Naive B cell (primary cell): ENCODE results near the gene TRPM1. TPM values are rescaled to one million over a fixed set of nuclear protein-coding genes. Genes with fewer than 3 reads are reported as not detected.
A peak's percentile ranks its signal among the peaks of the same experiment; 100 is the strongest.

Source experiments
- ATAC-seq, 2 donors: fragments of 150-1000 bp; cut with Tn5 transposase; 2 replicates each; pipeline ENCODE4 v1.10.0; 2021; ENCODE audit warnings: low read depth in 2 of 2, mild to moderate bottlenecking in 2 of 2, moderate library complexity in 2 of 2
- DNase-seq: peaks from one replicate; pipeline ENCODE4 v3.0.0; 2022
- H3K27ac Mint-ChIP-seq, 6 donors: one replicate each; pipeline ENCODE4 v1.8.0; 2020 to 2022; ENCODE audit warnings: mild to moderate bottlenecking in 6 of 6, mixed read lengths in 6 of 6, moderate library complexity in 5 of 6, inconsistent platforms in 2 of 6
- H3K27me3 Mint-ChIP-seq, 3 donors: one replicate each; pipeline ENCODE4 v1.8.0; 2021 to 2022; ENCODE audit warnings: mixed read lengths in 3 of 3, mild to moderate bottlenecking in 1 of 3
- H3K36me3 Mint-ChIP-seq, 2 donors: one replicate each; pipeline ENCODE4 v1.8.0; 2020 to 2022; ENCODE audit warnings: mixed read lengths in 2 of 2, inconsistent platforms in 1 of 2, mild to moderate bottlenecking in 1 of 2
- H3K4me1 Mint-ChIP-seq, 3 donors: one replicate each; pipeline ENCODE4 v1.8.0; 2020 to 2022; ENCODE audit warnings: mixed read lengths in 3 of 3, inconsistent platforms in 1 of 3, mild to moderate bottlenecking in 1 of 3, moderate library complexity in 1 of 3
- H3K4me3 Mint-ChIP-seq, 8 donors: one replicate each; pipeline ENCODE4 v1.8.0; 2020 to 2022; ENCODE audit warnings: mild to moderate bottlenecking in 8 of 8, mixed read lengths in 8 of 8, moderate library complexity in 8 of 8, inconsistent platforms in 2 of 8
- H3K9me3 Mint-ChIP-seq, 7 donors: one replicate each; pipeline ENCODE4 v1.8.0; 2020 to 2022; ENCODE audit warnings: mixed read lengths in 7 of 7, mild to moderate bottlenecking in 5 of 7, inconsistent platforms in 2 of 7, moderate library complexity in 1 of 7
- polyA plus RNA-seq, 6 donors: library from polyadenylated mRNA; unstranded; fragments of 300-500 nt; fragmentation: Illumina TruSeq; gene quantifications; one replicate each; pipeline ENCODE4 v1.2.3, GENCODE V29; 2021; ENCODE audit warnings: low read depth in 6 of 6

Gene TRPM1
- polyA plus RNA-seq, 6 donors from 2014 or later = 0.05 to 0.12 (median 0.09) TPM; not detected in 2

DNA sequence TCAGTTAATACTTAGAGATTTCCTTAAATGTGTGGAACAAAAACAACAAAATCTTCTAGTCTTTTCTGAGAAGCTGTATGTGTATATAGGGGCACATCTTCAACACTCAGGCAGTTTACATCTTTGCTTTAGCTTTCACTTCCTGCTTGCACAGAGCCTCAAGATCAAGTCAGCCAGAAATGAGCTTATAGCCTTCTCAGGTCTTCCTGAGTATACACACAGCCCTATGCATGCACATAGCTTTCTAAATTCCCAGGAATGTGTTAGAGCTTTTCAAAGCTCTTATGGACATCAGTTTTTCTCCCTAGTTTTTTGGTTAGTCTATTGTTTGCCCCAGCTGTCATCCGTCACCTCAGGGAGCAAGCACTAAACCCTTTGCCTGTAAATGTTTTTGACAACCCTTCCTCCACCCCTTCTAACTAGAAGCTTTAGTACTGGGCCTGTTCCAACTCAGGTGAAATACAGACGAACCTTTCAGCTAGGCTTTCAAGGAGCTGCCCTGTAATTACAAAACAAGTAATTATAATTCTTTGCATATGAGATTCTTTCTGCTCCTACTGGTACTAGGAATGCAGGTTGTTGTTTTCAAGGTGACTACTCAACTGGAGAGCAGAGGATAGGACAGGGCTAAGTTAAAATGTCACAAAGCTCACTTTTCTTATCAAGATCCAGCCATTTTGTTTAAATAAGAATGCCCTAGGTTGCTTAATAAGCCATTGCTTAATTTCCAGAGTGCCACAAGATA lies 87.5 kb downstream of the TRPM1 start:
- H3K9me3 Mint-ChIP-seq = peaks cover 10 to 34% (median 21%) of the 10 kb centered on the region in 7 donors
- H3K27me3 Mint-ChIP-seq = no peaks in the 10 kb centered on the region
- DNase-seq (peak; percentile 50), ATAC-seq (peak; percentile 98 to 99)
- peaks cover 43 to 56% (median 43%) of the 10 kb centered on the region in 3 donors for H3K4me1 Mint-ChIP-seq
- H3K4me3 Mint-ChIP-seq = peak overlapping the region; percentile 22 to 80 (median 62)
- H3K27ac Mint-ChIP-seq = peak overlapping the region; percentile 75 to 96 (median 91)
- peaks cover 8 to 34% of the 10 kb centered on the region in 2 donors for H3K36me3 Mint-ChIP-seq

DNA sequence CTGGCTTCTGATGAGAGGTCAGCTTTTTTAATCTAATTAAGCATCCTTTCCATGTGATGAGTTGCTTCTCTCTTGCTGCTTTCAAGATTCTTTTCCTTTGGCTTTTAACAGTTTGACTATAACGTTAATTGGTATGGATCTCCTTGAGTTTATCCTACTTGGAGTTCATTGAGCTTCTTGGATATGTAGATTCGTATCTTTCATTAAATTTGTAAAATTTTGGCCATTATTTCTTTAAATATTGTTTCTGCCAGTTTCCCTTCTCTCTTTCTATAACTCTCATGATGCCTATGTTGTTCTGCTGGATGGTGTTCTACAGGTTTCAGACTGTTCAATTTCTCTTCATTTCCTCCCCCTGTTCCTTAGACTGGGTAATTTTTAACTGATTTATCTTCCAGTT lies 89.1 kb downstream of the TRPM1 start:
- peaks cover 53 to 65% (median 54%) of the 10 kb centered on the region in 3 donors for H3K4me1 Mint-ChIP-seq
- ATAC-seq (no peak), DNase-seq (no peak)
- H3K27ac Mint-ChIP-seq = peak overlapping the region in 1 of 6 donors; percentile 63
- no peaks in the 10 kb centered on the region for H3K27me3 Mint-ChIP-seq
- H3K9me3 Mint-ChIP-seq = peaks cover 10 to 34% (median 21%) of the 10 kb centered on the region in 7 donors
- peaks cover 8 to 34% of the 10 kb centered on the region in 2 donors for H3K36me3 Mint-ChIP-seq
- H3K4me3 Mint-ChIP-seq = no peak overlapping the region

DNA sequence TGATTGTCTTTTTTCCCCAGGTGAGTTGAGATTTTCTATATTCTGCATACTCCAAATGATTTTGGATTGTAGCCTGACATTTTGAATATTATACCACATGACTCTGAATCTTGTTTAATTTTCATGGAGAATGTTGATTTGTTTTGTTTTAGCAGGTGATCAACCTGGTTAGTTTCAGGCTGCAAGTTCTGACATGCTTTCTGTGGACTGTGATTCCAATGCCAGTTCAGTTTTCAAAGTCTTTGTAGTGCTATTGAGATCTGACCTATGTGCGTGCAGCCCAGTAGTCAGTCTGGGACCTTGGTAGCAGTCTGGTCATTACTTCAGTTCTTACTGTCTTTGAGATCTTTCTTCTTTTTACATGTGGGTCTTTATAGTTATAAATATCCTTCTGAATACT lies 91.5 kb downstream of the TRPM1 start:
- Mint-ChIP-seq H3K27me3 (no peaks in the 10 kb centered on the region), H3K4me3 (no peak overlapping the region), H3K9me3 (peaks cover 10 to 34% (median 21%) of the 10 kb centered on the region in 7 donors), H3K36me3 (peaks cover 8 to 34% of the 10 kb centered on the region in 2 donors), H3K4me1 (peaks cover 63 to 79% (median 68%) of the 10 kb centered on the region in 3 donors), H3K27ac (peak overlapping the region in 2 of 6 donors; percentile 38 to 93)
- ATAC-seq (no peak), DNase-seq (no peak)

DNA sequence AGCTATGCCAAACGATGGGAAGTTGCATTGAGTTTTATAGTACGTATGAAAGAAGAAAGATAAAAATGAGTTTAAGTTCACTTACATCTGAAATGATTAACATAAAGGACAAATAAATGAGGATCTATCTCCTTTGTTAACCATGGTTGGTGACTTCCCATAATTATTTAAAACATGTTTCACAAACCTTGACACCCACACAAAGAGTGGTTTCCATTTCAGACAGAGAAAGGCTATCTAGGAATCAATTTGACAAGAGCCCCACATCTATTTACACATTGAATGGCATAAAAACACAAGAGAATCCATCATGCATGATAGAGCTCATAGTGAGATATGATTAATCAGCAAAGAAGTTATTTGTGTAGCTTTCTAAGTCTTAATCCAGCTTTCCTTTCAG lies 95.9 kb downstream of the TRPM1 start:
- Mint-ChIP-seq H3K4me1 (peaks cover 66 to 87% (median 73%) of the 10 kb centered on the region in 3 donors), H3K36me3 (peaks cover 0 to 10% of the 10 kb centered on the region in 2 donors), H3K27me3 (no peaks in the 10 kb centered on the region), H3K4me3 (peak overlapping the region; percentile 15 to 82 (median 72)), H3K27ac (peak overlapping the region; percentile 18 to 94 (median 68)), H3K9me3 (peaks cover 0 to 12% (median 5%) of the 10 kb centered on the region in 7 donors)
- DNase-seq (no peak), ATAC-seq (no peak)

DNA sequence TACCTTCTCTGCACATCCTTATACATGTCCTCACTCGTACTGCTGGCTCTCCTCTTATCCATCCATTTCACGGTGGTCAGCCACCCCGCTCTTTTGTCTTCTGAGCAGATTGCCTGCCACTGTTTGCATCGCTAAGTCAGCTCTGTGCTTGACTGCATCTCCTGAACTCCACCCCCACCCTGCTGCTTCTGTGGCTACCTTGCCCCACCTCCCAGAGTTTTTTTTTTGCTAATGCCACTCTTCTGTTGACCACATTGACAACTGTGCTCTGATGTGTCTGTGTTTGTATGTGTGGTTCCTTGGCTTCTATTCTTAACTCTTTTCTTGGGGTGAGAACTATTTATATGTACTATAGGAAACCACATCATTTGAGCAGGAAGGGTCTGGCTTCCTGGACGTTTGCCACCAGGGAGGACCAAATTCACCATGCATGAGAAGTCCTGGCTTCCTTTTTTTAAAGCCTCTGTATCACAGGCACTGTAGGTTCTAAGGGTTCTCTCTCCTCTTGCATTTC lies 97.2 kb downstream of the TRPM1 start:
- H3K27ac Mint-ChIP-seq = peak overlapping the region; percentile 57 to 96 (median 91)
- H3K4me1 Mint-ChIP-seq = peaks cover 65 to 95% (median 75%) of the 10 kb centered on the region in 3 donors
- ATAC-seq = peak; percentile 84 to 87
- H3K9me3 Mint-ChIP-seq = peaks cover 0 to 4% (median under 1%) of the 10 kb centered on the region in 7 donors
- peaks cover 0 to 3% of the 10 kb centered on the region in 2 donors for H3K36me3 Mint-ChIP-seq
- peak; percentile 70 for DNase-seq
- H3K27me3 Mint-ChIP-seq = no peaks in the 10 kb centered on the region
- H3K4me3 Mint-ChIP-seq = peak overlapping the region; percentile 54 to 96 (median 83)

DNA sequence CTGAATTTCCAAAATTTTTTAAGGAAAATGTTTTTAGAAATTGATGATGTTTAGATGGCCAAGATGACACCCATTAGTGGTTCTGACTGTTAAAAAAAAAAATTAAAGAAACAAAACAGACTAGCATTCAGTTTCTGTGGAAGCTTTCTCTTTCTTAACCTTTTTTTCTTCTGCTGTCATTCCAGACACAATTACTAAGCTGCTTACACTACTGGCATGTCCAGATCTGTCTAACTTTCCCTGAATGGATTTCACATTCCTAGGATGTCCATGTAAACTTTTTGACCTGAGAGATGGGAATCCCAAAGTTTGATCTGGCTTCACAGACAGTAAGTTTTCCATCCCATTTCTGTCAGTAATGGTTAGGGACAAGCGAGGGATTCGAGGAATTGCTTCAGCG lies 99.8 kb downstream of the TRPM1 start:
- Mint-ChIP-seq H3K27ac (peak overlapping the region in 2 of 6 donors; percentile 33 to 47), H3K4me1 (peaks cover 44 to 69% (median 55%) of the 10 kb centered on the region in 3 donors), H3K36me3 (no peaks in the 10 kb centered on the region), H3K27me3 (no peaks in the 10 kb centered on the region), H3K9me3 (peaks cover 0 to 3% (median 0%) of the 10 kb centered on the region in 7 donors), H3K4me3 (peak overlapping the region in 1 of 8 donors; percentile 12)
- no peak for DNase-seq
- ATAC-seq = no peak

DNA sequence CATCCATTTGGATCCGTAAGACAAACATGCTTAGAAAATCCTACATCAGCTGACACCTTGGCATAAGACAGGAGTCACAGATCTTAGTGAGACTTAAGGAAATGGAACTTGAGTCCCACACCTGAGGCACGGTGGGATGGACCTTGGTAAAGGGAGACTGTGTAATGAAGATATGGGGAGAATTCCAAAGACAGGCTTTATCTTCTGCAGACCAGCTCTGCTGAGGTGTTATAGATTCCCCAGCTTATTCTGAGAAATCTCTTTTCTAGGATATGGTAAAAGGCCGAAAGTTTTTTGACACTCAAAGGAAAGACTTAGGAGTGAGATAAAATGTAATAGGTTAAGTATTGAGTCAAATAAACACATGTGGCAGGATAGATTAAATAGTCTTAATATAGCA lies 101.8 kb downstream of the TRPM1 start:
- Mint-ChIP-seq H3K9me3 (peaks cover 0 to 3% (median 0%) of the 10 kb centered on the region in 7 donors), H3K4me1 (peaks cover 33 to 52% (median 41%) of the 10 kb centered on the region in 3 donors), H3K27ac (no peak overlapping the region), H3K4me3 (peak overlapping the region in 2 of 8 donors; percentile 12 to 25), H3K27me3 (no peaks in the 10 kb centered on the region), H3K36me3 (no peaks in the 10 kb centered on the region)
- ATAC-seq (no peak), DNase-seq (no peak)

DNA sequence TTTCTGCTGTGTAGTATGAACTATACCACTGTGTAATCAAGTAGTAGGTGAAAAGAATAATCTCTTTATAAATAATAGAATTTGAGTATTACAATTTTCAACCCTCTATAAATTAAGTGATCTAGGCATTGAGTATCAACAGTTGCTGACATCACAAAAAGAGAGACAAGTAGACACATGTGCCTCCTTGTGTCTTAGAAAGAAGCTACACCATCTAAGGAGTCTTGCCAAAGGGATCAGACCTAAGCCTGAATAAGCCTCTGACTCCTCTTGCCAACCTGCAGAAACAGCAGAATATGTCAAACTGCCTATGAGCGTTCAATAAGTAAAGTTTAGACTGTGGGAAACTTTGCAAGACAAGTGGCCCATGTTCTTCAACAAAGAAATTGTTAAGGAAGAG lies 104.3 kb downstream of the TRPM1 start:
- ATAC-seq (no peak), DNase-seq (no peak)
- no peaks in the 10 kb centered on the region for H3K27me3 Mint-ChIP-seq
- H3K4me1 Mint-ChIP-seq = peaks cover 21 to 32% (median 28%) of the 10 kb centered on the region in 3 donors
- H3K9me3 Mint-ChIP-seq = peaks cover 0 to 3% (median 0%) of the 10 kb centered on the region in 7 donors
- H3K36me3 Mint-ChIP-seq = no peaks in the 10 kb centered on the region
- H3K27ac Mint-ChIP-seq = peak overlapping the region in 1 of 6 donors; percentile 1
- H3K4me3 Mint-ChIP-seq = no peak overlapping the region

DNA sequence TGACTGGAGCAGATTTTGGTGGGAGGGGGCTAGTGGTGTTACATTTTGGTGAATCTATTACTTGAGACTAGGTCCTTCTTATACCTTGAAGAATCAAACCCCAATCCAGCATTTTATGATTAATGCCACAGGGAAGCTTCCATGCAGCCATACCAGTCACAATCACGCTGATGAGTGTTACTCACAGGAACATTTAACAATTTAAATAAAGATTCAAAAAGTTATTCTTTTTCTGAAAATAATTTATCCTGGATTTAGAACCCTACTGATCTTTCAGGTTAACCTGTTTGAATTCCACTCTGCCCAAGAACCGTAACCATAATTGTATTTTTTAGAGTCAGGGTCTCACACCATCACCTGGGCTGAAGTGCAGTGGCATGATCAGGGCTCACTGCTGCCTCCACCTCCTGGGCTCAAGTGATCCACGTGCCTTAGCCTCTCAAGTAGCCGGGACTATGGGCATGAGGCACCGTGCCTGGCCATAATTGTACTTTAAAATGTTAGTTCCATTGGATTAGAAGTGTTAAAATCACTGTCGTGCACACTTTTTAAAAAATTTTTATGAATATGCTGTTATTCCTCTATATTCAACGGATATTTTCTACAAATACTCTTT lies 109.2 kb downstream of the TRPM1 start:
- peak overlapping the region; percentile 75 to 98 (median 90) for H3K4me3 Mint-ChIP-seq
- peak overlapping the region; percentile 41 to 97 (median 94) for H3K27ac Mint-ChIP-seq
- H3K36me3 Mint-ChIP-seq = peaks cover 8 to 9% of the 10 kb centered on the region in 2 donors
- peaks cover 0 to 2% (median 0%) of the 10 kb centered on the region in 7 donors for H3K9me3 Mint-ChIP-seq
- H3K27me3 Mint-ChIP-seq = no peaks in the 10 kb centered on the region
- DNase-seq (no peak), ATAC-seq (no peak)
- peaks cover 22 to 29% (median 27%) of the 10 kb centered on the region in 3 donors for H3K4me1 Mint-ChIP-seq

DNA sequence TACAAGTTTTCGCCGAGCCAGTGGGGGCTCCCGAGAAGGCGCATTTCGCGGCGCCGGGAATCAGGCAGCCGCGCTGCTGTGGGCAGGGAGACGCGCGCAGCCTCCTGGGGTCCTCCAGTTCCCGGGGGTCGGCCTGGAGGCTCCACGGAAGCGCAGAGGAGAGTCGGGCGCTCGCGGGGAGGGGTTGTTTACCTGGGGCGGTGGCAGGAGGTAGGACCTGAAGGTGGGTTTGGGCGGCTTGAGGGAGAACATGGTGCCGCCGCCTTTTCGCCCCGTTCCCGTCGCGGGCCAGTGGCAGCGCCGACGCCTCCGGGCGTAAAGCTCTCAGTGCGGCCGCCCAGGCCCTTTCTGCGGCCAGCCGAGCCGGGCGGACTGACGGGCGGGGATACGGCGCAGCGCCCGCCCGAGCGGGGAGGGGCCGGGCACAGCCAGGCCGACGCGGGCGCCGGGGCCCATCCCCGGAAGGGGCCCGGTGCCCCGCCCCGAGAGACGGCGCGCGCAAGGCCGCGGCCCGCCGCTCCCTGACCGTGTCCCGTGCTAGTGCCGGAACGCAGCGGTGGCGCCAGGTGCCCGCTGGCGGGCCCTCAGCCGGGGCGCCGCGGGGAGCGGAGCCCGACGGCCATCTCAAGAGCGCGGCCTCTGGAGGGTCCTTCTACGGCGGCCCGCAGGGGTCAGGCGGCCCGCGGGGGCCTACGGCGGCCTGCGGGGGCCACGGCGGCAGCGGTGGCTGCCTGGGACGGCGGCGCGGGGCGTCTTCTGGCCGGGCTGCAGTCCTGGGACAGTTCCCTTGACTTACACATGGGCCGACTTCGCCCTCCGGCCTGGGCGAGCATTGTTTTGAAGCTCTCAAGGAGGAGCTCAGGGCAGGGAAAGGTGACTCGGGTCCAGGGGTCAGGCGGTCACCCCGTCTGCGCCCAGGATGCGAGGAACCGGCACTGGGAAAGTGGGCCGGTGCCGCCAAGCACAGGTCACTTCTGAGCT lies 110.0 kb downstream of the TRPM1 start, which contains the start of gene MTMR10:
MTMR10 (minus strand) TSS at position 374 of the 981 bp plus-strand sequence; CDS start at position 252, 122 bp downstream.
- Mint-ChIP-seq H3K27ac (peak within 1 kb of the TSS; percentile 95 to 98 (median 97)), H3K36me3 (peaks cover 8 to 9% of the 10 kb centered on the region in 2 donors), H3K4me1 (peaks cover 27 to 32% (median 32%) of the 10 kb centered on the region in 3 donors), H3K4me3 (peak within 1 kb of the TSS; percentile 95 to 100 (median 97)), H3K9me3 (no peaks in the 10 kb centered on the region), H3K27me3 (no peaks in the 10 kb centered on the region)
- ATAC-seq = peak; percentile 91 to 92
- peak; percentile 87 for DNase-seq

DNA sequence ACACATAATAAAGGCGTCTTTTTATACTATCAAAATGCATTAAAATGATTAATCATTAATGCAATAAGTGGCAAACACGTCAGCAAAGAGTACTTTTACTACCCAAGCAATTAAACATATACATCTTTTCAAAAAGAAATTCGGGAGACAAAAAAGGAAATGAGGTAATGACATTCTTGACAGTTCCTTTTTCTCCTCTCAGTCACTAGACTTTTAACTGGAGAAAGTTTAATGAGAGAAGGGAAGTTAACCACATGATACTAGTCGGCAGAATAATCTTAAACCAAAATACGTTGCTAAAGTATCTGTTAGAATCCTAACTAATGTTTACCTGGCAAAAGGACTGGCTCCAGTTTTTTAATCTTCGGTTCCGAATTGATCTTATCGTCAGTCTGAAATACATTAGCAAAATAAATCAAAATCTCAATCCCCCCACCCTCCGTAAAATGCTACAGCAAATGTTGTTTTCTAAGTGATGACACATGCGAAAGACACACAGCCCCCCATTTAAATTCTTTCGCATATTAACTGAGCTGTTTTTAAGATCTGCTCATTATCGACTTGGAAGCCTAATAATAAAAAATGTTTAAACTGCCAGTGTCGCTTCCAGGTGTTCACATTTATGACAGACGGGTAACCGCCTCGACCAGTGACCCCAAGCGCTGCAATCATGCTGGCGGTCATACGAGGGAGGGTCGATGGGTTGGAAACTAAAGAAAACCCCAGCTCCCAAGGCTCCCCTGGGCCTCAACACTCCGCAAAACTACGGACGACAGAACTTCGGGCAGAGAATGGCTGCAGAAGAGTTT lies 110.9 kb downstream of the TRPM1 start:
- Mint-ChIP-seq H3K36me3 (peaks cover 8 to 9% of the 10 kb centered on the region in 2 donors), H3K27ac (peak overlapping the region; percentile 95 to 98 (median 97)), H3K4me1 (peaks cover 28 to 38% (median 36%) of the 10 kb centered on the region in 3 donors), H3K9me3 (no peaks in the 10 kb centered on the region), H3K27me3 (no peaks in the 10 kb centered on the region), H3K4me3 (peak overlapping the region; percentile 95 to 100 (median 97))
- DNase-seq (peak; percentile 30), ATAC-seq (no peak)

DNA sequence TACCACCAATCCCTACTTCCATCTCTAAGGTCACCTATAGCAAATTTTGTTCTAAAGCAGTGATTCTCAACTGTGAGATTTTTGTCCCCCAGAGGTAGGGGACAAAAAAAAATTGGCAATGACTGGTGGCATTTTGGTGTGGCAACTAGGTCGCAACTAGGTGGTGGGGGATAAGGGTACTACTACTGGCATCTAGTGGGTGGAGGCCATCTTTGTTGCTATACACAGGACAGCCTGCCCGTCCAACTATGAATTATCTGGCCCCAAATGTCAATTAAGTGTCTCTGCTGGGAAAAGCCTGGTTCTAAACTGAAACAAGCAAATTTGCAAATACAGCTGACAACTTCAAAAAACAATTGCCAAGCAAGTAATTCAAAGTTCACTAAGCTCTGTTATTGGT lies 111.5 kb downstream of the TRPM1 start:
- Mint-ChIP-seq H3K4me3 (peak overlapping the region; percentile 95 to 100 (median 97)), H3K27ac (peak overlapping the region in 5 of 6 donors; percentile 95 to 98 (median 97)), H3K27me3 (no peaks in the 10 kb centered on the region), H3K36me3 (peaks cover 8 to 9% of the 10 kb centered on the region in 2 donors), H3K9me3 (no peaks in the 10 kb centered on the region), H3K4me1 (peaks cover 34 to 44% (median 41%) of the 10 kb centered on the region in 3 donors)
- DNase-seq = no peak
- no peak for ATAC-seq
